Measurements from ENCODE around the gene LRP1.

DNA sequence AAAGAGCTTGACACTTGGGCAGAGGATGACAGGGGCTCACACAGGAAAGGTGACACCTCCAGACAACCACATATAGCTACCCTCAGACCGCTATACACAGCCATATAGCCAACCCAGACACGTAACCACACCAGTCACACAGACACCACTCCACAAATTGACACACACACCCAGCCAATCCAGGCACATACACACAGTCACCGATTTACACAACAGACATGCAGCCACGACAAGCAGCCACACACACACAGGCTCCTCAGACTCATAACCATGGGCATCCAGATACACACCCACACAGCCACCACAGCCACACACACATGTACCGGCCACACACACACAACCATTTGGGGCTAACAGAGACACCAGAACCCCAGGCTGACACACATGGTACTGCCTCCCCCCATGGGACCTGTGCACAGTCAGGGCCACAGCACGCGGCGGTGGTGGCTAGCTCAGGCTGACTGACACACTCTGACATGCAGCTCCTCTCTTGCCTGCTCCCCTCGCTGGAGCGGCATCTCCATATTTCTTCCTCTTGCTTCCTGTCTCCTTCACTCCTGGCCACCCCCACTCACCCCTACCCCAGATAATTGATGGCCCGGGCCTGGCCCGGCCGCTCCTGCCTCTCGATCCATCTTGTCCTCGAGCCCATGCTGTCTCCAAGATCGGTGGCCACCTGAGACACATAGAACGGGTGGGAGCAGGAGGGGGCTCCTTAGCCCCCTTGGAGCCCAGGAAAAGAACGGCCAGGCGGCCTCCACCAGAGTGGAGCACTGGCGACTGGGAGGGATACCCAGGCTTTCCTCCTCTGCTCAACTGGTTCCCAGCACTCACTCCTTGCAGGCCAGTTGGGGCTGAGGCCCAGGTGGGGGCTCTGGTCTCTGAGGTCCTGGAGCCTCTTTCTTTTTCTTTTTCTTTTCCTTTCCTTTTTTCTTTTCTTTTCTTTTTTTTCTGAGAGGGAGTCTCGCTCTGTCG lies 95.2 kb downstream of the LRP1 start:
- TF ChIP-seq POLR2AphosphoS5 (IDR thresholded peaks at IDR 0.05; ENCODE audit: low read depth, low read length) (no peak), TAF1 (IDR thresholded peaks at IDR 0.05; ENCODE audit: borderline replicate concordance, insufficient read depth, low read length) (no peak), SIN3A (IDR thresholded peaks at IDR 0.05; ENCODE audit: borderline replicate concordance, insufficient read depth, low read length) (no peak), FOXP2 (optimal IDR thresholded peaks at IDR 0.05; ENCODE audit: borderline replicate concordance, extremely low read depth, extremely low read length, insufficient read depth) (no peak)
- TF ChIP-seq, protein P1, sequence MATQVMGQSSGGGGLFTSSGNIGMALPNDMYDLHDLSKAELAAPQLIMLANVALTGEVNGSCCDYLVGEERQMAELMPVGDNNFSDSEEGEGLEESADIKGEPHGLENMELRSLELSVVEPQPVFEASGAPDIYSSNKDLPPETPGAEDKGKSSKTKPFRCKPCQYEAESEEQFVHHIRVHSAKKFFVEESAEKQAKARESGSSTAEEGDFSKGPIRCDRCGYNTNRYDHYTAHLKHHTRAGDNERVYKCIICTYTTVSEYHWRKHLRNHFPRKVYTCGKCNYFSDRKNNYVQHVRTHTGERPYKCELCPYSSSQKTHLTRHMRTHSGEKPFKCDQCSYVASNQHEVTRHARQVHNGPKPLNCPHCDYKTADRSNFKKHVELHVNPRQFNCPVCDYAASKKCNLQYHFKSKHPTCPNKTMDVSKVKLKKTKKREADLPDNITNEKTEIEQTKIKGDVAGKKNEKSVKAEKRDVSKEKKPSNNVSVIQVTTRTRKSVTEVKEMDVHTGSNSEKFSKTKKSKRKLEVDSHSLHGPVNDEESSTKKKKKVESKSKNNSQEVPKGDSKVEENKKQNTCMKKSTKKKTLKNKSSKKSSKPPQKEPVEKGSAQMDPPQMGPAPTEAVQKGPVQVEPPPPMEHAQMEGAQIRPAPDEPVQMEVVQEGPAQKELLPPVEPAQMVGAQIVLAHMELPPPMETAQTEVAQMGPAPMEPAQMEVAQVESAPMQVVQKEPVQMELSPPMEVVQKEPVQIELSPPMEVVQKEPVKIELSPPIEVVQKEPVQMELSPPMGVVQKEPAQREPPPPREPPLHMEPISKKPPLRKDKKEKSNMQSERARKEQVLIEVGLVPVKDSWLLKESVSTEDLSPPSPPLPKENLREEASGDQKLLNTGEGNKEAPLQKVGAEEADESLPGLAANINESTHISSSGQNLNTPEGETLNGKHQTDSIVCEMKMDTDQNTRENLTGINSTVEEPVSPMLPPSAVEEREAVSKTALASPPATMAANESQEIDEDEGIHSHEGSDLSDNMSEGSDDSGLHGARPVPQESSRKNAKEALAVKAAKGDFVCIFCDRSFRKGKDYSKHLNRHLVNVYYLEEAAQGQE (IDR thresholded peaks at IDR 0.05; ENCODE audit: insufficient read depth in 1 of 2, low read depth in 2 of 2, low read length in 2 of 2): no peak

Measured in PFSK-1 (cell line).